Transverse colon (tissue), 4 donors: ENCODE results near the gene OR52A1. TPM values are rescaled to one million over a fixed set of nuclear protein-coding genes. Genes with fewer than 3 reads are reported as not detected.
"Not testable (repeated sequence)": the region's sequence is repeated elsewhere in the genome, so short reads cannot be mapped to it uniquely, and the experiment has no call there.

Source experiments
- DNase-seq: peaks from one replicate; pipeline ENCODE4 v3.0.0-alpha.2; 2019
- H3K27ac ChIP-seq, 4 donors: fragments of 200-600 bp; sonication (generic); 2 replicates each; pipeline ENCODE4 v1.5.1; 2016 to 2018; ENCODE audit warnings: inconsistent platforms in 4 of 4
- H3K27me3 ChIP-seq: fragments of 200-600 bp; sonication (generic); 2 replicates; pipeline ENCODE4 v1.5.1; 2017; ENCODE audit warnings: inconsistent platforms
- H3K36me3 ChIP-seq, 4 donors: fragments of 200-600 bp; sonication (generic); 2 replicates each; pipeline ENCODE4 v1.5.1; 2017 to 2019; ENCODE audit warnings: inconsistent platforms in 4 of 4
- H3K4me1 ChIP-seq, 4 donors: fragments of 200-600 bp; sonication (generic); 2 replicates each; pipeline ENCODE4 v1.5.1; 2017 to 2020; ENCODE audit warnings: inconsistent platforms in 4 of 4
- H3K4me3 ChIP-seq, 4 donors: fragments of 200-600 bp; sonication (generic); 1 replicate in 1 of 4; 2 replicates in 3 of 4; pipeline versions ENCODE4 v1.5.1 to v1.6.1; 2017 to 2019; ENCODE audit warnings: inconsistent platforms in 4 of 4
- H3K9me3 ChIP-seq, 2 donors: fragments of 200-600 bp; sonication (generic); 2 replicates each; pipeline ENCODE4 v1.5.1; 2017 to 2019; ENCODE audit warnings: inconsistent platforms in 2 of 2
- EP300 ChIP-seq: sonication (generic); formaldehyde crosslinking; IDR thresholded peaks from one replicate; pipeline ENCODE4 v1.6.1; 2017; ENCODE audit warnings: antibody characterized with exemption, low read depth
- POLR2A ChIP-seq: fragments of 450-650 bp; IDR thresholded peaks from one replicate; pipeline ENCODE4 v1.6.1; 2016; ENCODE audit warnings: antibody characterized with exemption, mild to moderate bottlenecking, moderate library complexity
- POLR2AphosphoS5 ChIP-seq, 3 donors: sonication (generic); formaldehyde crosslinking; IDR thresholded peaks; one replicate each; pipeline ENCODE4 v1.6.1; 2016; ENCODE audit warnings: antibody characterized with exemption in 3 of 3
- WGBS, 2 donors: methylation state at CpG; one replicate each; pipeline ENCODE4 v1.1.5; 2018; ENCODE audit warnings: low coverage in 1 of 2; 5-methylcytosine and 5-hydroxymethylcytosine counted together
- in situ Hi-C, 4 donors: fragments of 200-750 bp; cut with MboI; loops; one replicate each; pipeline versions ENCODE4 v1.15.0 to v1.15.1; 2017; ENCODE audit warnings: low sequenced_read_pairs in 3 of 4, low pct_ligation_motif_present in 1 of 4, low pct_unique_long_range_greater_than_20kb in 1 of 4
- intact Hi-C: fragments of 100-400 bp; cut with DNase I; formaldehyde crosslinking; loops from one replicate; pipeline ENCODE4 v1.15.1; 2023; ENCODE audit warnings: low total_unique reads
- total RNA-seq, 4 donors: library from RNA; depleted of rRNA; stranded (reverse); fragments of >200 nt; gene quantifications; one replicate each; pipeline ENCODE4 v1.1.0, GENCODE V29; 2016
- TF ChIP-seq, protein P1 (sequence below), 5 experiments: fragments of 200-600 bp in 3 of 5; fragments of 450-650 bp in 2 of 5; sonication (generic) in 3 of 5; IDR thresholded peaks; 1 replicate in 2 of 5; 2 replicates in 3 of 5; pipeline ENCODE4 v1.5.1; 2016 to 2017; ENCODE audit warnings: antibody characterized with exemption in 5 of 5, inconsistent platforms in 3 of 5, mild to moderate bottlenecking in 2 of 5, moderate library complexity in 1 of 5

OR52A1 gene
- total RNA-seq, 4 donors from 2014 or later, result not detected

DNA sequence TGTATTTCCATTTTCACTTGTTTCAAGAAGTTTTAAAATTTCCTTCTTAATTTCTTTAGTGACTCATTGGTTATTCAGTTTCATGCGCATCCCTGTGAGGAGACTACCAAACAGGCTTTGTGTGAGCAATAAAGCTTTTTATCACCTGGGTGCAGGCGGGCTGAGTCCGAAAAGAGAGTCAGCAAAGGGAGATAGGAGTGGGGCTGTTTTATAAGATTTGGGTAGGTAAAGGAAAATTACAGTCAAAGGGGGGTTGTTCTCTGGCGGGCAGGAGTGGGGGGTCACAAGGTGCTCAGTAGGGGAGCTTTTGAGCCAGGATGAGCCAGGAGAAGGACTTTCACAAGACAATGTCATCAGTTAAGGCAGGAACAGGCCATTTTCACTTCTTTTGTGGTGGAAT, 5.7 kb upstream of the OR52A1 start:
- H3K27ac ChIP-seq, DNase-seq, intact Hi-C loops, H3K4me1 ChIP-seq, H3K36me3 ChIP-seq, in situ Hi-C loops, H3K27me3 ChIP-seq, H3K4me3 ChIP-seq, H3K9me3 ChIP-seq: not testable (repeated sequence)
- 40 to 88% methylated on average over 1 to 4 of the region's 4 CpGs for WGBS, 2 donors

DNA sequence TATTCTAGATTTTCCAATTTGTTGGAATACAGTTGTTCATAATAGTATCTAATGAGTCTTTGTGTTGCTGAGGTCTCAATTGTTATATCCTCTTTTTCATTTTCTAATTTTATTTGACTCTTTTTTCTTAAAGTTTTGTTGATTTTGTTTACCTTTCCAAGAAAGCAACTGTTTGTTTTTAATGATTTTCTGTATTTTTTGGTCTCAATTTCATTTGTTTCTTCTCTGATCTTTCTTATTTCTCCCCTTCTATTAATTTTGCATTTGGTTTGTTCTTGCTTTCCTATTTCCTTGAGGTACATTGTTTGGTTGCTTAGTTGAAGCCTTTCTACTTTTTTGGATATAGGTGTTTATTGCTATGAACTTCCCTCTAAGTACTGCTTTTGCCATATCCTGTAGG, 5.2 kb upstream of the OR52A1 start:
- H3K27me3 ChIP-seq, result no peaks in the 10 kb centered on the region
- no peaks in the 10 kb centered on the region for H3K9me3 ChIP-seq
- H3K4me3 ChIP-seq, result no peak overlapping the region
- in situ Hi-C loops (no loop called here), intact Hi-C loops (no loop called here)
- TF ChIP-seq EP300 (no peak), POLR2A (no peak), POLR2AphosphoS5 (IDR thresholded peaks at IDR 0.05) (no peak)
- TF ChIP-seq, protein P1, sequence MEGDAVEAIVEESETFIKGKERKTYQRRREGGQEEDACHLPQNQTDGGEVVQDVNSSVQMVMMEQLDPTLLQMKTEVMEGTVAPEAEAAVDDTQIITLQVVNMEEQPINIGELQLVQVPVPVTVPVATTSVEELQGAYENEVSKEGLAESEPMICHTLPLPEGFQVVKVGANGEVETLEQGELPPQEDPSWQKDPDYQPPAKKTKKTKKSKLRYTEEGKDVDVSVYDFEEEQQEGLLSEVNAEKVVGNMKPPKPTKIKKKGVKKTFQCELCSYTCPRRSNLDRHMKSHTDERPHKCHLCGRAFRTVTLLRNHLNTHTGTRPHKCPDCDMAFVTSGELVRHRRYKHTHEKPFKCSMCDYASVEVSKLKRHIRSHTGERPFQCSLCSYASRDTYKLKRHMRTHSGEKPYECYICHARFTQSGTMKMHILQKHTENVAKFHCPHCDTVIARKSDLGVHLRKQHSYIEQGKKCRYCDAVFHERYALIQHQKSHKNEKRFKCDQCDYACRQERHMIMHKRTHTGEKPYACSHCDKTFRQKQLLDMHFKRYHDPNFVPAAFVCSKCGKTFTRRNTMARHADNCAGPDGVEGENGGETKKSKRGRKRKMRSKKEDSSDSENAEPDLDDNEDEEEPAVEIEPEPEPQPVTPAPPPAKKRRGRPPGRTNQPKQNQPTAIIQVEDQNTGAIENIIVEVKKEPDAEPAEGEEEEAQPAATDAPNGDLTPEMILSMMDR (IDR thresholded peaks at IDR 0.05), result no peak
- no peak for DNase-seq
- H3K36me3 ChIP-seq, result no peaks in the 10 kb centered on the region
- no peaks in the 10 kb centered on the region for H3K4me1 ChIP-seq
- H3K27ac ChIP-seq, result no peak overlapping the region

DNA sequence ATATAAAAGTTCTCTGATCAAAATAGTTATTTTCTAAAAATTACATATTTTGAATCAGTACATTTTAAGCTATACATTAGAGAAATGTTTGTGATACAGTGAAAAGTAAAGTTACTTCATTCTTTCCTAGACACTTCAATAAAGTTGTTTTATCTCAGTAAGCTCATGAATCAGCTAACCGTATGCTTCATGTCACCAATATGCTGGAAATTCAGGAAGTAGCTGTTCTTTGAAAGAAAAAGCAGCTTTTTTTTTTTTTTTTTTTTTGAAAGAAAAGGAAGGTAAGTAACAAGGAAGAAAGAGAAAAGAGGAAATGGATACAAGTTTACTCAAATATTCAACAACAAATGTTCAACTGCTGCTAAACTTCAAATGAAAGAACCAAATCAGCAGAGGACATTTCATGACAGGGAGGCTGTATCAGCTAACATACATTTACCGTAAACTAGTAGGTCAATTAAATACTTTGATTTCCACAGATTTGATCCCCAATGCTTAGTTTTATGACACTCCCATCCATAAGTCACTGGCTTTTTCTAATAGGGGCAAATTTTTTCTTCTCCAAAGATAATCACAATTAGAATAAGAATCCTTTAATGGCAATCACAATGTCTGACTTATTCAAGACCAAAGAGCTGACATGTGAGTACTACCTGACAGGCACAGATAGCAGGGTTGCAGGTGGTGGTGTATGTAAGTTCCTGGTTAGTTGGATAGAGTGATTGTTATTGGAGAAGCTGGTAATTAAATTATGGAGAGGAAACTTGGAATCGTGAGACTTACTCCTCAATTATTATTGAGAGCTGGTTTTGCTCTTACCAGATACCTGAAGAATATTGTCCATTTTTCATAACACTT, 754 bp downstream of the OR52A1 start:
- H3K9me3 ChIP-seq, result no peaks in the 10 kb centered on the region
- no peaks in the 10 kb centered on the region for H3K27me3 ChIP-seq
- H3K36me3 ChIP-seq, result no peaks in the 10 kb centered on the region
- intact Hi-C loops, result no loop called here
- DNase-seq, result no peak
- in situ Hi-C loops, result no loop called here
- WGBS, 2 donors, result 52 to 60% methylated on average over 3 of the region's 3 CpGs
- no peak for TF ChIP-seq POLR2A
- TF ChIP-seq EP300, result no peak
- TF ChIP-seq, protein P1 (IDR thresholded peaks at IDR 0.05), result no peak
- TF ChIP-seq POLR2AphosphoS5 (IDR thresholded peaks at IDR 0.05), result no peak
- no peaks in the 10 kb centered on the region for H3K4me1 ChIP-seq
- no peak overlapping the region for H3K27ac ChIP-seq
- H3K4me3 ChIP-seq, result no peak overlapping the region

DNA sequence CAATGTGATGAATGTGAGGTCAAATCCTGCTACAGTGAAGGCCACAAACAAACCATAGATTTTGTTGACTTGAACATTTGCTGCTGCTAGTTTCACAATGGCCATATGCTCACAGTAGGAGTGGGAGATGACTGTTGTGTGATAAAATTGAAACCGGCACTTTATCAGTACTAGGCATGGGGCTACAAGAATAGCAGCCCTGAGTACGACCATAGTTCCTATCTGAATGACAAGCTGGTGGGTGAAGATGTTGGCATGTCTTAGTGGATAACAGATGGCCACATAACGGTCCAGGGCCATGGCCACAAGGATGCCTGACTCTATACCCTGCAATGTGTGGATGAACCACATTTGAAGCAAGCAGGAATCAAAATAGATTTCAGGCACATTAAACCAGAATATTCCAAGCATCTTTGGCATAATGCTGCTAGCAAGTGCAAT, 2.8 kb downstream of the OR52A1 start:
- DNase-seq, result no peak
- Histone ChIP-seq H3K4me3 (no peak overlapping the region), H3K27ac (no peak overlapping the region), H3K9me3 (no peaks in the 10 kb centered on the region), H3K36me3 (no peaks in the 10 kb centered on the region), H3K4me1 (no peaks in the 10 kb centered on the region), H3K27me3 (no peaks in the 10 kb centered on the region)
- in situ Hi-C loops (no loop called here), intact Hi-C loops (no loop called here)
- TF ChIP-seq POLR2AphosphoS5 (IDR thresholded peaks at IDR 0.05) (no peak), POLR2A (no peak), EP300 (no peak)
- TF ChIP-seq, protein P1 (IDR thresholded peaks at IDR 0.05), result no peak
- WGBS, 2 donors, result 54% methylated on average over 3 of the region's 3 CpGs; no CpG with 5 or more reads in 1 of the 2 donors

DNA sequence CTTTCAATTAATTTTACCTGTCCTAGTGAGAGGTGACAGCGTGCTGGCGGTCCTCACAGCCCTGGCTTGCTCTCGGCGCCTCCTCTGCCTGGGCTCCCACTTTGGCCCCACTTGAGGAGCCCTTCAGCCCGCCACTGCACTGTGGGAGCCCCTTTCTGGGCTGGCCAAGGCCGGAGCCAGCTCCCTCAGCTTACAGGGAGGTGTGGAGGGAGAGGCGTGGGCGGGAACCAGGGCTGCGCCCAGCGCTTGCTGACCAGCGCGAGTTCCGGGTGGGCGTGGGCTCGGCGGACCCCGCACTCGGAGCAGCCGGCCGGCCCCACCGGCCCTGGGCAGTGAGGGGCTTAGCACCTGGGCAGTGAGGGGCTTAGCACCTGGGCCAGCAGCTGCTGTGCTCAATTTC, 10.4 kb downstream of the OR52A1 start:
- intact Hi-C loops, result not testable (repeated sequence)

More for the DNA sequence above, 10.4 kb downstream of the OR52A1 start:
- H3K27ac ChIP-seq, DNase-seq, H3K4me1 ChIP-seq, H3K27me3 ChIP-seq, H3K4me3 ChIP-seq, H3K9me3 ChIP-seq, H3K36me3 ChIP-seq, in situ Hi-C loops: not testable (repeated sequence)
- 92% methylated on average over 21 of the region's 21 CpGs; no CpG with 5 or more reads in 1 of the 2 donors for WGBS, 2 donors
